GM12891 (cell line): ENCODE measurements around the gene FGF6.

Source experiments
- POLR2A ChIP-seq: IDR thresholded peaks from 2 replicates; pipeline ENCODE4 v1.6.1; 2011; ENCODE audit warnings: low read depth, low read length, control low read depth
- POLR2AphosphoS5 ChIP-seq: IDR thresholded peaks from 2 replicates; pipeline ENCODE4 v1.6.1; 2011; ENCODE audit warnings: low read depth, low read length, control low read depth

GRCh38 chr12:4421590-4422031, 24.0 kb downstream of the FGF6 start:
- TF ChIP-seq POLR2AphosphoS5 (no peak), POLR2A (no peak)
